Stimulated activated CD8-positive, alpha-beta memory T cell treated with anti-CD3 and anti-CD28 coated beads, Interleukin-4, amount 100 ng/mL, for 24 hours (primary cell): Measurements from ENCODE around the gene SLIT3.

Source experiments
- DNase-seq: peaks from one replicate; pipeline ENCODE4 v3.0.0-alpha.2; 2020; ENCODE audit warnings: low read depth

The SLIT3 gene

GRCh38 chr5:169299191-169299662 lies 1.7 kb downstream of the SLIT3 start:
- DNase-seq, result no peak

- DNase-seq, result no peak
Observed at GRCh38 chr5:169298193-169298592, 2.7 kb downstream of the SLIT3 start.

- no peak for DNase-seq
Observed at GRCh38 chr5:169296419-169297143, 4.4 kb downstream of the SLIT3 start.

GRCh38 chr5:169295306-169295705 lies 5.6 kb downstream of the SLIT3 start:
- no peak for DNase-seq

GRCh38 chr5:169294621-169295020 lies 6.3 kb downstream of the SLIT3 start:
- no peak for DNase-seq

GRCh38 chr5:169291877-169292276 lies 9.1 kb downstream of the SLIT3 start:
- no peak for DNase-seq

- no peak for DNase-seq
Observed at GRCh38 chr5:169290895-169291294, 10.0 kb downstream of the SLIT3 start.

GRCh38 chr5:169289520-169289919 lies 11.4 kb downstream of the SLIT3 start:
- no peak for DNase-seq

GRCh38 chr5:169288066-169288930 lies 12.6 kb downstream of the SLIT3 start:
- DNase-seq, result no peak

GRCh38 chr5:169287529-169287928 lies 13.4 kb downstream of the SLIT3 start:
- no peak for DNase-seq

GRCh38 chr5:169286572-169287300 lies 14.2 kb downstream of the SLIT3 start:
- DNase-seq, result no peak

- no peak for DNase-seq
Observed at GRCh38 chr5:169283887-169284286, 17.1 kb downstream of the SLIT3 start.

- DNase-seq, result no peak
Observed at GRCh38 chr5:169281625-169282024, 19.3 kb downstream of the SLIT3 start.

- no peak for DNase-seq
Observed at GRCh38 chr5:169280696-169281095, 20.2 kb downstream of the SLIT3 start.

GRCh38 chr5:169280286-169280685 lies 20.7 kb downstream of the SLIT3 start:
- DNase-seq, result no peak

GRCh38 chr5:169279125-169279524 lies 21.8 kb downstream of the SLIT3 start:
- DNase-seq, result no peak

GRCh38 chr5:169273881-169274280 lies 27.1 kb downstream of the SLIT3 start:
- DNase-seq, result no peak

- DNase-seq, result no peak
Observed at GRCh38 chr5:169273451-169273850, 27.5 kb downstream of the SLIT3 start.

- no peak for DNase-seq
Observed at GRCh38 chr5:169272731-169273427, 28.1 kb downstream of the SLIT3 start.

GRCh38 chr5:169272111-169272510 lies 28.8 kb downstream of the SLIT3 start:
- DNase-seq, result no peak

GRCh38 chr5:169270827-169271226 lies 30.1 kb downstream of the SLIT3 start:
- no peak for DNase-seq

GRCh38 chr5:169268019-169268418 lies 32.9 kb downstream of the SLIT3 start:
- no peak for DNase-seq
